Nephron progenitor cell (in vitro differentiated cells): Measurements from ENCODE around the gene RUNX1.

ENCODE experiments used
- DNase-seq: peaks from one replicate; pipeline ENCODE4 v3.0.0; 2021
- H3K27ac Mint-ChIP-seq: 2 replicates; pipeline ENCODE4 v1.8.0; 2021; ENCODE audit warnings: mild to moderate bottlenecking, moderate library complexity, mixed read lengths
- H3K27me3 Mint-ChIP-seq: 2 replicates; pipeline ENCODE4 v1.8.0; 2021; ENCODE audit warnings: mild to moderate bottlenecking, low read depth, mixed read lengths; ENCODE audit not compliant: poor library complexity
- H3K36me3 Mint-ChIP-seq: 2 replicates; pipeline ENCODE4 v1.8.0; 2021; ENCODE audit warnings: low read depth, mixed read lengths
- H3K4me1 Mint-ChIP-seq: 2 replicates; pipeline ENCODE4 v1.8.0; 2021; ENCODE audit warnings: mixed read lengths
- H3K4me3 Mint-ChIP-seq: 2 replicates; pipeline ENCODE4 v1.8.0; 2021; ENCODE audit warnings: mild to moderate bottlenecking, moderate library complexity, mixed read lengths
- H3K9me3 Mint-ChIP-seq: 2 replicates; pipeline ENCODE4 v1.8.0; 2021; ENCODE audit warnings: mild to moderate bottlenecking, moderate library complexity, mixed read lengths
- TF ChIP-seq, protein P1 (sequence below): fragments of 200-600 bp; sonication (generic); IDR thresholded peaks from 2 replicates; pipeline ENCODE4 v1.5.0; 2021; ENCODE audit warnings: antibody characterized with exemption

Gene RUNX1

DNA sequence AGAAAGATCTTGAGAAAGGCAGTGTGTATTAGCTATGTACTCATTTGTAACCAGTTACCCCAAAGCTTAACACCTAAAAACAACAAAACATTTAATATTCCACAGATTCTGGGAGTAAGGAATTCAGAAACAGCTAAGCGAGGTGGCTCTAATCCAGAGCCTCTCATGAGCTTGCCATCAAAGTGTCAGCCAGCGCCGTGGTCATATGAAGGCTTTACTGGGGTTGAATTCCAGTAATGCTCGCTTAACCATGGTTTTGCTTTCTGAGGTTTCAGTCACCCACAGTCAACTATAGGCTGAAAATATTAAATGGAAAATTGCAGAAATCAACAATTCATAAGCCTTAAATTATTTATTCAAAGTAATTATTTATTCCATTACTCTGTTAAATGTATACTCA lies 278.5 kb downstream of the RUNX1 start:
- Mint-ChIP-seq H3K27ac (no peak overlapping the region), H3K27me3 (no peaks in the 10 kb centered on the region), H3K36me3 (peaks cover 4% of the 10 kb centered on the region), H3K9me3 (peaks cover 13% of the 10 kb centered on the region), H3K4me1 (no peaks in the 10 kb centered on the region), H3K4me3 (no peak overlapping the region)
- no peak for DNase-seq
- TF ChIP-seq, protein P1, sequence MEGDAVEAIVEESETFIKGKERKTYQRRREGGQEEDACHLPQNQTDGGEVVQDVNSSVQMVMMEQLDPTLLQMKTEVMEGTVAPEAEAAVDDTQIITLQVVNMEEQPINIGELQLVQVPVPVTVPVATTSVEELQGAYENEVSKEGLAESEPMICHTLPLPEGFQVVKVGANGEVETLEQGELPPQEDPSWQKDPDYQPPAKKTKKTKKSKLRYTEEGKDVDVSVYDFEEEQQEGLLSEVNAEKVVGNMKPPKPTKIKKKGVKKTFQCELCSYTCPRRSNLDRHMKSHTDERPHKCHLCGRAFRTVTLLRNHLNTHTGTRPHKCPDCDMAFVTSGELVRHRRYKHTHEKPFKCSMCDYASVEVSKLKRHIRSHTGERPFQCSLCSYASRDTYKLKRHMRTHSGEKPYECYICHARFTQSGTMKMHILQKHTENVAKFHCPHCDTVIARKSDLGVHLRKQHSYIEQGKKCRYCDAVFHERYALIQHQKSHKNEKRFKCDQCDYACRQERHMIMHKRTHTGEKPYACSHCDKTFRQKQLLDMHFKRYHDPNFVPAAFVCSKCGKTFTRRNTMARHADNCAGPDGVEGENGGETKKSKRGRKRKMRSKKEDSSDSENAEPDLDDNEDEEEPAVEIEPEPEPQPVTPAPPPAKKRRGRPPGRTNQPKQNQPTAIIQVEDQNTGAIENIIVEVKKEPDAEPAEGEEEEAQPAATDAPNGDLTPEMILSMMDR, result no peak

DNA sequence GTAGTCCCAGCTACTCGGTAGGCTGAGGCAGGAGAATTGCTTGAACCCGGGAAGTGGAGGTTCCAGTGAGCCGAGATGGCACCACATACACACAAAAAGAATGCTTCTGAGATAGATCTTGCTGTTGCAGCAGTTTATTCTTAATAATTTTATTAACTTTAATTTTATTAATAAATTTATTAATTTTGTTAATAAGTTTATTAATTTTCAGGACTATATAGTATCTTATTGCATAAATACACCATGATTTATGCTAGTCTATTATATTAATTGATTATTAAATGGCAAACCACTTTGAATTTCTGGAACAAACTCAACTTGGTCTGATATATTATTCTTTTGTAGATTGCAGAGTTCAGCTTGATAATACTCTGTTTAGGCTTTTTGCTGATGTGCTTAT lies 280.8 kb downstream of the RUNX1 start:
- H3K4me3 Mint-ChIP-seq, result no peak overlapping the region
- no peaks in the 10 kb centered on the region for H3K27me3 Mint-ChIP-seq
- no peaks in the 10 kb centered on the region for H3K4me1 Mint-ChIP-seq
- peaks cover under 1% of the 10 kb centered on the region for H3K36me3 Mint-ChIP-seq
- H3K27ac Mint-ChIP-seq, result no peak overlapping the region
- H3K9me3 Mint-ChIP-seq, result peaks cover 12% of the 10 kb centered on the region
- TF ChIP-seq, protein P1, result no peak
- no peak for DNase-seq

DNA sequence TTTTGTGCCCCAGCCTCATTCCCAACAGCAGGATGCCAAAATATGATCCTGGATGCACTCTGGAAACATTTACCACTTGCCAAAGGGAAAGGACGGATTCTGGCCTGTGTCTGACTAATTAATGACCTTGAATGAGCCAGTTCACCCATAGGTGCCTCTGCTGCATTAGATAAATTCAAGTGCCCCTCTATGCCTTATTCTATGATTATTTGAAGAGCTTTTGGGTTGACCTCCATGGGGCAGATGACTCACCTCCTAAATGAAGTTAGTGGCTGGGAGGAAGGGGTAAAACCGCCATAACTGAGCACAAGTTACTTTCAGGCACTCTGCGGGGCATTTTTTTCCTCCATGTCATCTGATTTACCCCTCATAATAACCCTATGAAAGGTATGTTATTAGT lies 282.2 kb downstream of the RUNX1 start:
- TF ChIP-seq, protein P1, result no peak
- no peak for DNase-seq
- no peaks in the 10 kb centered on the region for H3K36me3 Mint-ChIP-seq
- H3K27me3 Mint-ChIP-seq, result no peaks in the 10 kb centered on the region
- peaks cover 7% of the 10 kb centered on the region for H3K9me3 Mint-ChIP-seq
- H3K4me3 Mint-ChIP-seq, result no peak overlapping the region
- no peak overlapping the region for H3K27ac Mint-ChIP-seq
- no peaks in the 10 kb centered on the region for H3K4me1 Mint-ChIP-seq

DNA sequence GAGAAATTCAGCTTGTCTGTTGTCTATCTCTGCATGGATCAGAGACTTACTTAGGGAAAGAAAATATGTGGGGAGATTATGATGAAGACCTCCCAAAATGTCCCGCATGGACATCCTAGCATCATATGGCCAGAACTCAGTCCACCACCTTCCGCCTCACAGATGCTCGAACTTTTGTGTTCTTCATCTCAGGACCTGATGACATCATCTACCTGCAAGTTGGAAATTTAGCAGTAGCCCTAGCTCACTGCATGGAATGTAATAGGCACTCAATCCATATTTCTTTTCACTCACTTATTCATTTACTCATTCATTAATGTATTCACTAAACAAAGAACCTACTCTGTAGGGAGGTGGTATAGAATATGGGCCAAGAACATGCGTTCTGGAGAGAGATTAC lies 283.5 kb downstream of the RUNX1 start:
- Mint-ChIP-seq H3K9me3 (peaks cover 7% of the 10 kb centered on the region), H3K27ac (no peak overlapping the region), H3K4me3 (no peak overlapping the region), H3K36me3 (no peaks in the 10 kb centered on the region), H3K27me3 (no peaks in the 10 kb centered on the region), H3K4me1 (no peaks in the 10 kb centered on the region)
- TF ChIP-seq, protein P1, result no peak
- no peak for DNase-seq

DNA sequence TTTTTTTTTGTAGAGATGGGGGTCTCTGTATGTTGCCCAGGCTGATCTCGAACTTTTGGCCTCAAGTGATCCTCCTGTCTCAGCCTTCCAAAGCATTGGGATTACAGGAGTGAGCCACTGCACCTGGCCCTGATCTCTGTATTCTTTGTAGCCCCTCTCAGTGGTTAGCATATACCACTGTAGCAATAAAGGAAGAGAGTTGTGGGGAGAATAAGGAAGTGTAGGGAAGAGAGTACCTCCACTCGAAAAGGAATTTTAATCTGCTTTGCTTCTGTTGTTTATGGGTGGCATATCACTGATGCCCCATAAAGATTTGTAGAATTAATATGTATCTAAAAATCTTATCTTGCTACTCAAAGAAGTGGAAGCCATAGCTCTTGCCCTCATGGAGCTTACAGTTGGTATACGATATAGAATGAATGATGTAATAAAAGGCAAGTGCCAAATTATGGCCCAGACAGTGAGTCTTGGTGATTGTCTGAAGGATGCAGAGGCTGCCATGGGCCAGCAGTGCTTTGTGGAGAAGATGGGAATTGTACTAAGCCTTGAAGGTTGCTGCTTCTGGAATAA lies 284.3 kb downstream of the RUNX1 start:
- no peaks in the 10 kb centered on the region for H3K36me3 Mint-ChIP-seq
- H3K27ac Mint-ChIP-seq, result no peak overlapping the region
- H3K9me3 Mint-ChIP-seq, result peaks cover 7% of the 10 kb centered on the region
- TF ChIP-seq, protein P1, result no peak
- no peak for DNase-seq
- no peak overlapping the region for H3K4me3 Mint-ChIP-seq
- H3K27me3 Mint-ChIP-seq, result no peaks in the 10 kb centered on the region
- no peaks in the 10 kb centered on the region for H3K4me1 Mint-ChIP-seq

DNA sequence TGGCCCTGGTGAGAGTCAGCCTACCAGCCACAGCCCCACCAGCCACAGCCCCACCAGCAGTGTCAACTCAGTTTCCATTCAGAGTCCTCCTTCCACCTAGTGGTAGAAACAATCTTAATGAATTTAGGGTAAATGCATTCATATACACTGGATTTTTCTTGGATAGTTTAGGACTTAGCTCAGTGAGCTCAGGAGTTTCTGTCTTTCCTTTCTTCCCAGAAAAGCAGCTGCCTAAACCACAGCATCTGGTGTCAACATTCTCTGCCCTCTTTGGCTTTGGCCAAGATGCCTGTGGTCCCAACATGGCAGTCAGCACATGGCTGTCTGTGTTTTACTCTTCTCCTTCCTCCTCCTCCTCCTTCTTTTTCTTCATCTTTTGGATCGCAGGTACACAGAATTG lies 286.3 kb downstream of the RUNX1 start:
- TF ChIP-seq, protein P1, result no peak
- peaks cover under 1% of the 10 kb centered on the region for H3K27me3 Mint-ChIP-seq
- H3K4me1 Mint-ChIP-seq, result no peaks in the 10 kb centered on the region
- no peak for DNase-seq
- H3K4me3 Mint-ChIP-seq, result no peak overlapping the region
- no peaks in the 10 kb centered on the region for H3K36me3 Mint-ChIP-seq
- H3K9me3 Mint-ChIP-seq, result peaks cover 7% of the 10 kb centered on the region
- no peak overlapping the region for H3K27ac Mint-ChIP-seq
